AG09309 (cell line): ENCODE data around the gene CDKN1B.

Experiments used
- DNase-seq: peaks from one replicate; pipeline ENCODE4 v3.0.0-alpha.2; 2010; ENCODE audit warnings: low read depth
- H3K4me3 ChIP-seq: 2 replicates; pipeline ENCODE4 v1.5.1; 2011; ENCODE audit warnings: mild to moderate bottlenecking, low read depth, low read length, moderate library complexity; ENCODE audit not compliant: control insufficient read depth
- TF ChIP-seq, protein P1 (sequence below): IDR thresholded peaks from 2 replicates; pipeline ENCODE4 v1.5.1; 2011; ENCODE audit warnings: mild to moderate bottlenecking, low read depth, low read length, inconsistent platforms; ENCODE audit not compliant: insufficient read depth, control insufficient read depth; ENCODE audit errors: missing control alignments

CDKN1B gene

DNA sequence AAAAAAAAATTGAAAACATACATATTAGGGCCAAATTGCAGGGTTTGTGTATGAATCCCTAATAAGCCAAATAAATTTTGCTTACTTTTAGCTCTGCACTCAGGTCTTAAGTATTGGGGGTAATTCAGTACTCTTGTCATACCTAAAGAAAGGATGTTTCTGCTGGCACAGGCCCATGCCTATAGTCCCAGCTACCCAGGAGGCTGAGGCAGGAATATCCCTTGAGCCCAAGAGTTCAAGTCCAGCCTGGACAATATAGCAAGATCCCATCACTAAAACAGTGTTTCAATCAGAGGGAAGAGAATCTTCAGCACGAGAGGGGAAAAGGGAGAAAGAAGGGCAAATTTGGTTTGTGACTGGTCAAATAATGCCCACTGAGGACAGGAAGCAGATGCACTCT, 17.8 kb upstream of the CDKN1B start:
- H3K4me3 ChIP-seq: no peak overlapping the region
- TF ChIP-seq, protein P1, sequence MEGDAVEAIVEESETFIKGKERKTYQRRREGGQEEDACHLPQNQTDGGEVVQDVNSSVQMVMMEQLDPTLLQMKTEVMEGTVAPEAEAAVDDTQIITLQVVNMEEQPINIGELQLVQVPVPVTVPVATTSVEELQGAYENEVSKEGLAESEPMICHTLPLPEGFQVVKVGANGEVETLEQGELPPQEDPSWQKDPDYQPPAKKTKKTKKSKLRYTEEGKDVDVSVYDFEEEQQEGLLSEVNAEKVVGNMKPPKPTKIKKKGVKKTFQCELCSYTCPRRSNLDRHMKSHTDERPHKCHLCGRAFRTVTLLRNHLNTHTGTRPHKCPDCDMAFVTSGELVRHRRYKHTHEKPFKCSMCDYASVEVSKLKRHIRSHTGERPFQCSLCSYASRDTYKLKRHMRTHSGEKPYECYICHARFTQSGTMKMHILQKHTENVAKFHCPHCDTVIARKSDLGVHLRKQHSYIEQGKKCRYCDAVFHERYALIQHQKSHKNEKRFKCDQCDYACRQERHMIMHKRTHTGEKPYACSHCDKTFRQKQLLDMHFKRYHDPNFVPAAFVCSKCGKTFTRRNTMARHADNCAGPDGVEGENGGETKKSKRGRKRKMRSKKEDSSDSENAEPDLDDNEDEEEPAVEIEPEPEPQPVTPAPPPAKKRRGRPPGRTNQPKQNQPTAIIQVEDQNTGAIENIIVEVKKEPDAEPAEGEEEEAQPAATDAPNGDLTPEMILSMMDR: no peak
- no peak for DNase-seq

DNA sequence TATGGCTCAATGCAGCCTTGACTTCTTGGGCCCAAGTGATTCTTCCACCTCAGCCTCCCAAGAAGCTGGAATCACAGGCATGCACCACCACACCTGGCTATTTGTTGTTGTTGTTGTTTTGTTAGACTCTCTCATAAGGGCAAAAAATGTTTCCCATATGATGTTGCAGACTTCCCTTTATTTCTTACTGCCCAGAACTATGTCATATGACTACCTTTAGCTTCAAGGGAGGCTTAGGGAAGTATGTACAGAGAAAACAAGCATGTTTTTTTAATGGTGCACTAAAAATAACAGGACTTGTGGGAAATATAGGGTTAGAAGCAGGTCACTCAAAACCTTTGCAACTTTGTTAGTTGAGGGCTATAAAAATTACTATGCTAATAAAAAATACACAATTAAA, 16.9 kb upstream of the CDKN1B start:
- no peak overlapping the region for H3K4me3 ChIP-seq
- DNase-seq: no peak
- TF ChIP-seq, protein P1: no peak

DNA sequence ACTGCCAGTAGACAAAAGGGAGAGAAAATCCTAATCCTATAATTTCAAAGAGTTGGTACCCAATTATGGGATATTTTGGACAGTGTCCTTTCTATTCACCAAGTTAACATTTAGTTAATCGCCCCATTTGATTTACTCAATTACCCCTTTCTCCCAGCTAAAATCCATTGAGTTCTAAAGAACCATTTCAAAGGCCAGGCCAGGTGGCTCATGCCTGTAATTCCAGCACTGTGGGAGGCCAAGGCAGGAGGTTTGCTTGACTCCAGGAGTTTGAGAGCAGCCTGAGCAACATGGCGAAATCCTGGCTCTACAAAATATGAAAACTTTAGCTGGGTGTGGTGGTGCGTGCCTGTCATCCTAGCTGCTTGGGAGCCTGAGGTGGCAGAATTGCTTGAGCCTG, 15.7 kb upstream of the CDKN1B start:
- TF ChIP-seq, protein P1: no peak
- no peak for DNase-seq
- H3K4me3 ChIP-seq: no peak overlapping the region

DNA sequence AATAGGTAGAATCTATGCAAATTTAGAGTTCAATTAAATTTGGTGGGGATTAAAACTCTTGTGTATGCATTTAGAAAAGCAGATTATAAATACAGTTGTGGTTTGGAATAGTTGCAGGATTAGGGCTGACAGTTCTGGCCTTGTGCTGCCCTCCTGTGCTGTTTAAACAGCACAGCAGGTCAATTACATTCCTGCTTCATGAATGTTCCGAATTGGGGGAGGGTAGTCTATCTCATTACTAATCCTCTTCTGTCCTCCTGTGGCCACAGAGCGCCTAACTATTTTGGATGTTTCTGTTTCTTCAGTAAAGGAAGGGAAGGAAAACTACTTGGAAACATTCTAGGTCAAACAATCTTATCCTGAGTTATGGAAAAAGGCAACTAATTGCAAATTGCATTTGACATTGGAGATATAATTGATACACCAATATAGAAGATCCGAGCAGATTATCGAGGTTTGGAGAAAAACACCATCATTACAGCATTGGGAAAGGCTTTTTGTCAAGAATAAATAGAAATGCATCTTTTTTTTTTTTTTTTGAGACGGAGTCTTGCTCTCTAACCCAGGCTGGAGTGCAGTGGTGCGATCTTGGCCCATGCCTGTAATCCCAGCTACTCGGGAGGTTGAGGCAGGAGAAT, 12.5 kb upstream of the CDKN1B start:
- TF ChIP-seq, protein P1: peak; percentile 95
- no peak overlapping the region for H3K4me3 ChIP-seq
- peak; percentile 90 for DNase-seq

DNA sequence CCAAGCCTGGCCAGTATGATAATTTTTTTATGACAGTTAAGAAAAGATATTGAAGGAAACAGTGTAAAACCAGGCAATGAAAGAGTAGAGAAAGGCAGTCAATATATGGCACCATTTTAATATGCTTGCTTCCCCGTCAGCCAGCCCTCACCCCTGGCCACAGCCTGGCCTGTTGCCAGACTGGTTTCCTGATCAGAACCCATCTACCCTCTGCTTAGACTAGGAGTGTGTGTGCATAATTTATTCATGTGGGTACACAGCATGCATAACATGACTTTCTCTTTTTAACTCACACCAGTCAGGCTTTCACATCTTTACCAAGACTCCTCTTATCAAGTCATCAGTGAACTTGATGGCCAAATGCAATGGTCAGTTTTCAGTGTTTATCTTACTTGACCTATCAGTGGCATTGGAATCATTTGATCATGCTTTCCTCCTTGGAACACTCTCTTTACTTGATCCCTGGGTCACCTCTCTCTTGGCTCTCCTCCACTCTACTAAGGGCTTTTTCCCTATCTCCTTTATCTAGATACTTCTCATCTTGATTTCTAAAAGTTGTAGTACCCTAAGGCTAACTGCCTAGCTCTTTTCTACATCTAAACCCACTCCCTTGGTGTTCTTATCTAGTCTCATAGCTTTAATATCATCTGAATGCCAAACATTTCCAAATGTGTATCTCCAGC, 11.2 kb upstream of the CDKN1B start:
- TF ChIP-seq, protein P1: no peak
- no peak overlapping the region for H3K4me3 ChIP-seq
- DNase-seq: no peak

DNA sequence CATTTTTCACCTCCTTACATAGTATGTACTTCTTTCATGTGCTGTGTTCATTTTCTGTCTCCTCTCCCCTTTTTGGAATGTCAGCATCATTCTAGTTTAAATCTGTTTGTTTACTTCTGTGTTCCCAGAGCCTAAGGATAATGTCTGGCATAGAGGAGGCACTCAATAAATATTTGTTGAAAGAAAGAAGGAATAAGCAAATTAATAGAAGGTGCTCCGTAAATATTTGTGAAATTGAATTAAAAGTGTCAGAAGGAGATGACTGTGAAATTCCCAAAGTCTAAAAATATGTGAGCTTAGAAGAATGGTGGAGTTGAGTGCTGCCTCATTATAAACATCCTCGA, 3.3 kb upstream of the CDKN1B start:
- no peak for DNase-seq
- TF ChIP-seq, protein P1: no peak
- H3K4me3 ChIP-seq: no peak overlapping the region; the same call in 1 of the 2 replicates
